Thoracic aorta (tissue), 2 donors: ENCODE results near the gene FBXL14. TPM values are rescaled to one million over a fixed set of nuclear protein-coding genes. Genes with fewer than 3 reads are reported as not detected.

Experiments used
- ATAC-seq: fragments of 150-250 bp; one replicate; pipeline ENCODE4 v1.8.0; 2017; ENCODE audit warnings: low read depth; ENCODE audit not compliant: insufficient number of reproducible peaks, low FRiP score
- DNase-seq: peaks from one replicate; pipeline ENCODE4 v3.0.0-alpha.2; 2020; ENCODE audit warnings: low spot score
- H3K27ac ChIP-seq, 2 donors: fragments of 200-600 bp; sonication (generic); 1 replicate in 1 of 2; 2 replicates in 1 of 2; pipeline ENCODE4 v1.5.1; 2016; ENCODE audit warnings: mild to moderate bottlenecking in 2 of 2, moderate library complexity in 2 of 2
- H3K27me3 ChIP-seq: fragments of 200-600 bp; sonication (generic); replicated peaks from 2 replicates; pipeline ENCODE4 v1.6.0; 2016; ENCODE audit warnings: mild to moderate bottlenecking; ENCODE audit not compliant: insufficient read depth
- H3K36me3 ChIP-seq: fragments of 200-600 bp; sonication (generic); one replicate; pipeline ENCODE4 v1.5.1; 2016
- H3K4me1 ChIP-seq, 2 donors: fragments of 200-600 bp; sonication (generic); 1 replicate in 1 of 2; 2 replicates in 1 of 2; pipeline versions ENCODE4 v1.5.1 to v1.6.0; 2016; ENCODE audit warnings: low read depth in 2 of 2, mild to moderate bottlenecking in 1 of 2; ENCODE audit not compliant: control insufficient read depth in 1 of 2
- H3K4me3 ChIP-seq: fragments of 200-600 bp; sonication (generic); 2 replicates; pipeline ENCODE4 v1.5.1; 2016; ENCODE audit warnings: mild to moderate bottlenecking
- H3K9me3 ChIP-seq: fragments of 200-600 bp; sonication (generic); 2 replicates; pipeline ENCODE4 v1.5.1; 2016
- CTCF ChIP-seq: fragments of 200-600 bp; sonication (generic); IDR thresholded peaks from one replicate; pipeline ENCODE4 v1.5.1; 2019; ENCODE audit warnings: antibody characterized with exemption
- total RNA-seq, 2 donors: library from RNA; depleted of rRNA; stranded (reverse); fragments of >200 nt; gene quantifications; one replicate each; pipeline versions ENCODE4 v1.1.0 to v1.2.3, GENCODE V29; 2016

FBXL14 gene, protein sequence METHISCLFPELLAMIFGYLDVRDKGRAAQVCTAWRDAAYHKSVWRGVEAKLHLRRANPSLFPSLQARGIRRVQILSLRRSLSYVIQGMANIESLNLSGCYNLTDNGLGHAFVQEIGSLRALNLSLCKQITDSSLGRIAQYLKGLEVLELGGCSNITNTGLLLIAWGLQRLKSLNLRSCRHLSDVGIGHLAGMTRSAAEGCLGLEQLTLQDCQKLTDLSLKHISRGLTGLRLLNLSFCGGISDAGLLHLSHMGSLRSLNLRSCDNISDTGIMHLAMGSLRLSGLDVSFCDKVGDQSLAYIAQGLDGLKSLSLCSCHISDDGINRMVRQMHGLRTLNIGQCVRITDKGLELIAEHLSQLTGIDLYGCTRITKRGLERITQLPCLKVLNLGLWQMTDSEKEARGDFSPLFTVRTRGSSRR
- 10 to 100 TPM; 15.0 to 17.0 TPM for total RNA-seq

DNA sequence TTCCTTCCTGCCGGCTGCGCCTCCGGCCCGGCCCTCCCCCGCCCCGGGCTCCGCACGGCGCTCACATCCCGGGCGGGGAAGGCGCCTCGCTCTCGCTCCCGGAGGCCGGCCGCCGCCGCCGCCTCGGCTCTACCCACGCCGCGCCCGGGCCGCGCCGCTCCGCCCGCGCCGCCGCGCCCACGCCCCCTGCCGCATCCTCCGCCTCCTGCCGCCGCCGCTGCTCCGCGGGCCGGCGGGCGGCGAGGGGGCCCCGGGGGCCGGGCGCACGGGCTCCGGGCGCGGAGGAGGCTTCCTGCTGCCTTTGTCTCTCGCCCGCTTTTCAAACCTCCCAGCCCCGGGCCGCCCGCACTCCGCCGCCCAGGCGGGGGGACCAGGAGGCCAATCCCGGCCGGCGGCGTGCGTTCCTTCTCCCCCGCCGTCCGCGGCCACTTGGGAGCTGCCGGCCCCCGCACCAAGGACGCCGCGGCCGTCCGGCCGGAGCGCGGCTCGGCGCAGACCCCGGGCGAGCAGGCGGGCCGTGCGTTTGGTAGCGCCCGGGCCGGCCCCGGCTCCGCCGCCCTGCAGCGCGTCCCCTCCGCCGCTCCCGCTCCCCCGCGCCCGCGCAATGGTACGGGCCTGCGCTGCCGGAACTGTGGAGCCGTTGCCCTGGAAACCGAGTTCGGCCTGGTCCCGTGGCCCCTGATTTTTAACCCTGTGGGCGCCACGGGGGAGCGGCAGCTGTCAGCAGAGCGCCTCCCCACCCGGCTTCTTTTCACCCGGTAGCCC is at the start of gene FBXL14:
Gene FBXL14, minus strand, starts transcription at position 321 of the 765 bp plus-strand sequence. CDS start 515 bp downstream, outside the sequence.
- H3K4me3 ChIP-seq, result peak within 1 kb of the TSS; percentile 83
- H3K27ac ChIP-seq, result peak within 1 kb of the TSS; percentile 86 to 87
- H3K4me1 ChIP-seq, result peaks cover 26 to 42% of the 10 kb centered on the region in 2 donors
- DNase-seq, result peak; percentile 62
- H3K27me3 ChIP-seq, result no peaks in the 10 kb centered on the region
- peak; percentile 36 for ATAC-seq
- no peaks in the 10 kb centered on the region for H3K36me3 ChIP-seq
- no peaks in the 10 kb centered on the region for H3K9me3 ChIP-seq
- TF ChIP-seq CTCF, result no peak

- ATAC-seq (no peak), DNase-seq (no peak)
- no peaks in the 10 kb centered on the region for H3K9me3 ChIP-seq
- H3K36me3 ChIP-seq, result no peaks in the 10 kb centered on the region
- H3K27ac ChIP-seq, result no peak overlapping the region
- peaks cover 11 to 14% of the 10 kb centered on the region in 2 donors for H3K4me1 ChIP-seq
- no peaks in the 10 kb centered on the region for H3K27me3 ChIP-seq
- TF ChIP-seq CTCF, result no peak
- H3K4me3 ChIP-seq, result no peak overlapping the region
These were observed 49.6 kb upstream of the FBXL14 start for GRCh38 chr12:1643905-1644533.

DNA sequence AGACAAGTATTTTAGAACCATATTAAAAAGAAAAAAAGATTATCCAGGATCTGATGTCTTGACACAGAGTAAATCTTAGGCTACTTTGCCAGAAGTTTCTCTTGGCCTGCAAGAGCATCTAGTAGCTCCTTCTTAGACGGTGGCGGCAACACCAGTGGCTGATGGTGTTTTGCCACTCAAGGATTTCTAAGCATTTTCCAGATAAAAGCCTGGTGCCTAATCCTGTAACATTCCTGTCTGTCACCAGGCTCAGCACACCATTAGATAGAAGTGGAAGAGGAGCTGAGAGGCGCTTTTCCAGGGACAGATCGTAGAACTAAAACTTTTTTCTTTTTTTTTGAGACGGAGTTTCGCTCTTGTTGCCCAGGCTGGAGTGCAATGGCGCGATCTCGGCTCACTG is 48.7 kb upstream of the FBXL14 start:
- H3K27ac ChIP-seq, result no peak overlapping the region

GRCh38 chr12:1642513-1642912 is 48.1 kb upstream of the FBXL14 start:
- H3K4me1 ChIP-seq, result peaks cover 11 to 14% of the 10 kb centered on the region in 2 donors
- no peaks in the 10 kb centered on the region for H3K9me3 ChIP-seq
- TF ChIP-seq CTCF, result no peak
- no peaks in the 10 kb centered on the region for H3K27me3 ChIP-seq
- H3K4me3 ChIP-seq, result no peak overlapping the region
- ATAC-seq (no peak), DNase-seq (no peak)
- no peaks in the 10 kb centered on the region for H3K36me3 ChIP-seq
- H3K27ac ChIP-seq, result no peak overlapping the region

More for the DNA sequence above, 48.7 kb upstream of the FBXL14 start:
- ATAC-seq (no peak), DNase-seq (no peak)
- Histone ChIP-seq H3K27me3 (no peaks in the 10 kb centered on the region), H3K9me3 (no peaks in the 10 kb centered on the region), H3K36me3 (no peaks in the 10 kb centered on the region), H3K4me1 (peaks cover 11 to 14% of the 10 kb centered on the region in 2 donors), H3K4me3 (no peak overlapping the region)
- no peak for TF ChIP-seq CTCF
